Progenitor cell of endocrine pancreas (in vitro differentiated cells): ENCODE data around the gene PAM. TPM values are rescaled to one million over a fixed set of nuclear protein-coding genes. Genes with fewer than 3 reads are reported as not detected.

Experiments
- DNase-seq: peaks from one replicate; pipeline ENCODE4 v3.0.0; 2021; ENCODE audit warnings: low spot score; ENCODE audit not compliant: unreplicated experiment
- H3K27ac Mint-ChIP-seq: 2 replicates; pipeline ENCODE4 v1.8.0; 2021; ENCODE audit warnings: mild to moderate bottlenecking, moderate library complexity, mixed read lengths
- H3K27me3 Mint-ChIP-seq: 2 replicates; pipeline ENCODE4 v1.8.0; 2021; ENCODE audit warnings: mixed read lengths
- H3K36me3 Mint-ChIP-seq: 2 replicates; pipeline ENCODE4 v1.8.0; 2022; ENCODE audit warnings: mixed read lengths; ENCODE audit not compliant: insufficient read depth
- H3K4me1 Mint-ChIP-seq: 2 replicates; pipeline ENCODE4 v1.8.0; 2021; ENCODE audit warnings: low read depth, mixed read lengths
- H3K4me3 Mint-ChIP-seq: 2 replicates; pipeline ENCODE4 v1.8.0; 2021; ENCODE audit warnings: low read depth, mild to moderate bottlenecking, moderate library complexity, mixed read lengths
- H3K9me3 Mint-ChIP-seq: 2 replicates; pipeline ENCODE4 v1.8.0; 2021; ENCODE audit warnings: low read depth, mixed read lengths
- CTCF ChIP-seq: fragments of 200-600 bp; sonication (generic); IDR thresholded peaks from one replicate; pipeline ENCODE4 v1.5.0; 2021; ENCODE audit warnings: antibody characterized with exemption, mild to moderate bottlenecking; ENCODE audit not compliant: unreplicated experiment
- total RNA-seq: library from RNA; stranded (reverse); gene quantifications from 2 replicates; pipeline ENCODE4 v1.2.1, GENCODE V29; 2021

Gene PAM
- total RNA-seq, 1 donor from 2014 or later = 111 TPM

DNA sequence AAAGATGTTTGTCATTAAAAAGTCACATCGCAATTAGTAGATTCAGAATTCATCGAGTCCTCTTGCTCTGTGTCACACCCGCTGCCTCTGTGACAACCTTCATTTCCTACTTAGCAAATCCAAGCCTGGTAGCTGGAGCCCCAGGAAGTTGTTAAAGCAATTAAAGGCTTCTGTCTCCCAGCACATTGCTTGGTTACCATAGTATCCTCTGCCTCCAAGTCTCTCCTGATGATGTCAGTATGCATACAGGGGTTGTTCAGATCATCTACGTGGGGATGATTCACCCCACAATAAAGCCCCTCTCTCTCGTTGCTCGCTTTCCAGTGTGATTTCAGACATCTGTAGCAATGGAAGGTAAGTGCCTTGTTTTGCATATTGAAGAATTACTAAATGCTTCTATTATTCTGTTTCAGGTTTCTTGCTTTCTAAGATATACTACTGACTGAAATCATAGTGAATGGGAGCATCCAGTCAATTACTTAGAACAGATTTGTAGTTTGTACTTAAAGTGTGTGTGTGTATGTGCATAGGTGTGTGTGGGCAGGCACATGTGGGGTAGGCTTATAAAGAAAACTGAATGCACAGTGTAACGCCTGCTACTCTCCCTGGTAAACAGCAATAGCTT lies 52.9 kb downstream of the PAM start:
- Mint-ChIP-seq H3K36me3 (peaks cover 1% of the 10 kb centered on the region), H3K4me1 (peaks cover 32% of the 10 kb centered on the region), H3K9me3 (no peaks in the 10 kb centered on the region), H3K27ac (peak overlapping the region; percentile 57), H3K27me3 (no peaks in the 10 kb centered on the region), H3K4me3 (peak overlapping the region; percentile 24)
- DNase-seq = no peak
- no peak for TF ChIP-seq CTCF

DNA sequence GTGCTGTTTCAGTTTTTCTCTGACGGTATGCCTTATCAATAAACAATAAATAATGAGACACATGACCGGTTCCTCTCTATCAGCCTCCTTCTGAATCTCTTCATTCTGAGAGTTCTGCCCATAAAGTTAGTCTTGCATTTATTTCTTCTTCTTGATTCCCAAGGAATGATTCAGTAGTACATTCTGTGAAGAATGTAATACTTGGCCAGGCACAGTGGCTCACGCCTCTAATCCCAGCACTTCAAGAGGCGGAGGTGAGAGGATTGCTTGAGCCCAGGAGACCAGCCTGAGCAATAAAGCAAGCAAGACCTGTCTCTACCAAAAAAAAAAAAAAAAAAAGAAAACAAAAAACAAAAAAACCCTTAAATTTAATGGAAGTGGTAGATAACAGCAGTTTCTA lies 53.9 kb downstream of the PAM start:
- Mint-ChIP-seq H3K36me3 (peaks cover 1% of the 10 kb centered on the region), H3K27me3 (no peaks in the 10 kb centered on the region), H3K4me1 (peaks cover 26% of the 10 kb centered on the region), H3K4me3 (peak overlapping the region; percentile 65), H3K9me3 (no peaks in the 10 kb centered on the region), H3K27ac (peak overlapping the region; percentile 66)
- no peak for TF ChIP-seq CTCF
- DNase-seq = no peak

DNA sequence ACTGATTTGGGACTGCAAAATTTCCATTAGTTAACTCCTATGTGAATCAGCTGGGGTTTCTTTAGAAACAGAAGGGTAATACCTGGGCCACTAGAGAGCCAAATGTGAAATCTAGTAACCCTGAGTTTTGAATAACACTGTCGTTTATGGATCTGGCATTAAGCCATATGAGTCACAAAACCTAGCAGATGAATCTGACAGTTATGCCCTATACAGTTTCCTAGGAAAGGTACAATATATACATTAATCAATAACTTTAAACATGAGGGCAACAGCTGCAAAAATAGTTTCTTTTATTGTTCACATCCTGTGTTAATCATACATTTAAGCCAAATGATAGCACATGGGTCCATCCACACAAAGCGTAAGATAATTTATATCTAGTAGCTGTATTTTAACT lies 56.9 kb downstream of the PAM start:
- DNase-seq = no peak
- Mint-ChIP-seq H3K4me1 (peaks cover 16% of the 10 kb centered on the region), H3K27ac (no peak overlapping the region), H3K27me3 (peaks cover 4% of the 10 kb centered on the region), H3K36me3 (peaks cover 1% of the 10 kb centered on the region), H3K9me3 (no peaks in the 10 kb centered on the region), H3K4me3 (no peak overlapping the region)
- TF ChIP-seq CTCF = no peak

GRCh38 chr5:102813740-102814139 lies 58.6 kb downstream of the PAM start:
- no peak for TF ChIP-seq CTCF
- Mint-ChIP-seq H3K27me3 (peaks cover 4% of the 10 kb centered on the region), H3K4me3 (no peak overlapping the region), H3K27ac (no peak overlapping the region), H3K9me3 (no peaks in the 10 kb centered on the region), H3K4me1 (peaks cover 4% of the 10 kb centered on the region), H3K36me3 (peaks cover 1% of the 10 kb centered on the region)
- DNase-seq = no peak

DNA sequence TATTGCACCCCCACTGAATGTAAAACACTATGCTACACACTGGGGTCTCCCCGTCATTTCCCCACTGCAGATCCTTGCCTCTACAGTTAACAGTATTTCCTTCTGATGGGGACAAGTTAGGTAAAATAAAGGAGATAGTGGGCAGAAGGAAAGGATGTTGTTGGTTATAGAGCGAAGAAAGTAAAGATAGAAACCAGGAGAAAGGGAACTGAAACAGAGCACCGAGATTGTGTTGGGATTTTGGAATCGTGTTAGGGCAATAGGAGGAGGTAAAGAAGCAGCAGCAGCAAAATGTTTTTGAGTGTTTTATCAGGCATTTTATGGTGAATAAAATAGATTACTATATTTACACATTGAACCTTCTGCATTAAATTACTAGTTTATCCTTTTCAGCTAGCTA lies 60.0 kb downstream of the PAM start:
- Mint-ChIP-seq H3K36me3 (peaks cover 1% of the 10 kb centered on the region), H3K27me3 (peaks cover 4% of the 10 kb centered on the region), H3K9me3 (no peaks in the 10 kb centered on the region), H3K4me3 (no peak overlapping the region), H3K4me1 (peaks cover 3% of the 10 kb centered on the region), H3K27ac (no peak overlapping the region)
- no peak for TF ChIP-seq CTCF
- no peak for DNase-seq
